ENCODE results near the gene SEMA3D. TPM values are rescaled to one million over a fixed set of nuclear protein-coding genes. Genes with fewer than 3 reads are reported as not detected.
A peak's percentile ranks its signal among the peaks of the same experiment; 100 is the strongest.

SEMA3D gene
- total RNA-seq, 1 donor from 2014 or later, result 0.25 TPM

- DNase-seq (ENCODE audit: low spot score), result no peak
- ATAC-seq, result peak; percentile 30
Observed at GRCh38 chr7:85130702-85131101, 56.2 kb downstream of the SEMA3D start.

GRCh38 chr7:85126383-85126782 is 60.5 kb downstream of the SEMA3D start:
- ATAC-seq (no peak), DNase-seq (ENCODE audit: low spot score) (no peak)

- DNase-seq (ENCODE audit: low spot score), result no peak
- no peak for ATAC-seq
Observed at GRCh38 chr7:85125651-85126131, 61.2 kb downstream of the SEMA3D start.

- DNase-seq (ENCODE audit: low spot score) (no peak), ATAC-seq (no peak)
Observed at GRCh38 chr7:85125176-85125575, 61.7 kb downstream of the SEMA3D start.

- no peak for ATAC-seq
- DNase-seq (ENCODE audit: low spot score), result no peak
Observed at GRCh38 chr7:85119934-85120333, 66.9 kb downstream of the SEMA3D start.

GRCh38 chr7:85115862-85116261 is 71.0 kb downstream of the SEMA3D start:
- DNase-seq (ENCODE audit: low spot score) (no peak), ATAC-seq (no peak)

GRCh38 chr7:85115006-85115405 is 71.8 kb downstream of the SEMA3D start:
- ATAC-seq (no peak), DNase-seq (ENCODE audit: low spot score) (no peak)

- no peak for ATAC-seq
- DNase-seq (ENCODE audit: low spot score), result no peak
Observed at GRCh38 chr7:85114342-85114741, 72.5 kb downstream of the SEMA3D start.

- ATAC-seq, result no peak
- no peak for DNase-seq (ENCODE audit: low spot score)
Observed at GRCh38 chr7:85111761-85112160, 75.1 kb downstream of the SEMA3D start.

- no peak for DNase-seq (ENCODE audit: low spot score)
- no peak for ATAC-seq
Observed at GRCh38 chr7:85106719-85107118, 80.1 kb downstream of the SEMA3D start.

- ATAC-seq (no peak), DNase-seq (ENCODE audit: low spot score) (no peak)
Observed at GRCh38 chr7:85104432-85105205, 82.2 kb downstream of the SEMA3D start.

GRCh38 chr7:85103962-85104361 is 82.9 kb downstream of the SEMA3D start:
- DNase-seq (ENCODE audit: low spot score), result no peak
- no peak for ATAC-seq

- DNase-seq (ENCODE audit: low spot score) (no peak), ATAC-seq (no peak)
Observed at GRCh38 chr7:85103357-85103756, 83.5 kb downstream of the SEMA3D start.

GRCh38 chr7:85102813-85103350 is 84.0 kb downstream of the SEMA3D start:
- ATAC-seq, result no peak
- DNase-seq (ENCODE audit: low spot score), result no peak

GRCh38 chr7:85101347-85101746 is 85.5 kb downstream of the SEMA3D start:
- DNase-seq (ENCODE audit: low spot score), result no peak

GRCh38 chr7:85097844-85098243 is 89.0 kb downstream of the SEMA3D start:
- no peak for ATAC-seq
- DNase-seq (ENCODE audit: low spot score), result no peak

More at GRCh38 chr7:85101347-85101746, 85.5 kb downstream of the SEMA3D start:
- ATAC-seq, result no peak

GRCh38 chr7:85095806-85096205 is 91.0 kb downstream of the SEMA3D start:
- ATAC-seq (no peak), DNase-seq (ENCODE audit: low spot score) (no peak)

GRCh38 chr7:85095366-85095765 is 91.5 kb downstream of the SEMA3D start:
- ATAC-seq, result no peak
- no peak for DNase-seq (ENCODE audit: low spot score)

- ATAC-seq, result no peak
Observed at GRCh38 chr7:85094046-85094725, 92.7 kb downstream of the SEMA3D start.

GRCh38 chr7:85091565-85091928 is 95.3 kb downstream of the SEMA3D start:
- ATAC-seq, result no peak
- DNase-seq (ENCODE audit: low spot score), result no peak

More at GRCh38 chr7:85094046-85094725, 92.7 kb downstream of the SEMA3D start:
- no peak for DNase-seq (ENCODE audit: low spot score)

- ATAC-seq, result no peak
Observed at GRCh38 chr7:85090919-85091564, 95.8 kb downstream of the SEMA3D start.

More at GRCh38 chr7:85090919-85091564, 95.8 kb downstream of the SEMA3D start:
- no peak for DNase-seq (ENCODE audit: low spot score)

All from left lobe of liver (tissue), 2 donors.